AG04450 (cell line): ENCODE measurements around the gene WDTC1. TPM values are rescaled to one million over a fixed set of nuclear protein-coding genes. Genes with fewer than 3 reads are reported as not detected.

Experiments used
- CTCF ChIA-PET: fragments of 300-600, 350-600 bp; formaldehyde crosslinking; extraction: SDS; loops from one replicate; lab custom pipeline; 2022; ENCODE audit warnings: antibody characterized with exemption, inconsistent platforms; lab: Charles Lee
- POLR2A ChIA-PET: fragments of 350-600 bp; formaldehyde crosslinking; extraction: SDS; loops from one replicate; lab custom pipeline; 2021; ENCODE audit warnings: antibody characterized with exemption, inconsistent platforms; lab: Yijun Ruan, JAX
- DNase-seq: peaks from one replicate; pipeline ENCODE4 v3.0.0-alpha.2; 2011; ENCODE audit warnings: low read depth, low spot score
- H3K27ac ChIP-seq: one replicate; pipeline ENCODE4 v1.5.1; 2012; ENCODE audit warnings: low read depth, low read length, control low read depth
- H3K27me3 ChIP-seq: one replicate; pipeline ENCODE4 v1.6.0; 2012; ENCODE audit warnings: low read length; ENCODE audit not compliant: control insufficient read depth, insufficient read depth
- H3K4me3 ChIP-seq: 2 replicates; pipeline ENCODE4 v1.5.1; 2011; ENCODE audit warnings: mild to moderate bottlenecking, low read depth, low read length, control low read depth
- H3K9me3 ChIP-seq: 2 replicates; pipeline ENCODE4 v1.5.1; 2012; ENCODE audit warnings: low read length; ENCODE audit not compliant: control insufficient read depth, insufficient read depth
- CTCF ChIP-seq: IDR thresholded peaks from 2 replicates; pipeline ENCODE4 v1.5.1; 2011; ENCODE audit warnings: low read depth, low read length, control low read depth, inconsistent platforms
- polyA plus RNA-seq: library from polyadenylated mRNA; depleted of rRNA; stranded (reverse); fragments of >200 nt; gene quantifications from 2 replicates; pipeline ENCODE4 v1.2.3, GENCODE V29; 2011

Gene WDTC1
- polyA plus RNA-seq, 1 experiment: 7.1 TPM

GRCh38 chr1:27302612-27303011 is 68.2 kb downstream of the WDTC1 start:
- ChIA-PET POLR2A (interaction anchor here (1.2 kb wide), 1 partner anchor 55 kb away, joined by 3 read pairs; no protein-coding TSS in a partner anchor), CTCF (interaction anchor here (1.4 to 10.3 kb wide), 7 partner anchors 30 to 304 kb away, joined by 4 to 168 read pairs (median 75); partner anchors contain the start of genes AHDC1, GPR3 and MAP3K6)
- Histone ChIP-seq H3K9me3 (no peaks in the 10 kb centered on the region), H3K4me3 (no peak overlapping the region), H3K27ac (no peak overlapping the region), H3K27me3 (no peaks in the 10 kb centered on the region)
- no peak for TF ChIP-seq CTCF
- DNase-seq: no peak

GRCh38 chr1:27303509-27303908 is 69.1 kb downstream of the WDTC1 start:
- CTCF ChIA-PET: interaction anchor here (0.6 to 10.3 kb wide), 5 partner anchors 13 to 303 kb away, joined by 5 to 168 read pairs (median 80); partner anchors contain the start of genes AHDC1, GPR3 and MAP3K6

GRCh38 chr1:27306071-27306470 is 71.6 kb downstream of the WDTC1 start:
- H3K4me3 ChIP-seq: no peak overlapping the region
- no peak overlapping the region for H3K27ac ChIP-seq
- no peak for DNase-seq
- TF ChIP-seq CTCF: no peak
- H3K27me3 ChIP-seq: no peaks in the 10 kb centered on the region
- no peaks in the 10 kb centered on the region for H3K9me3 ChIP-seq
- POLR2A ChIA-PET: no interaction called here
- CTCF ChIA-PET: interaction anchor here (0.9 to 1.1 kb wide), 2 partner anchors 26 to 60 kb away, joined by 4 to 7 read pairs; no protein-coding TSS in a partner anchor

More at GRCh38 chr1:27303509-27303908, 69.1 kb downstream of the WDTC1 start:
- TF ChIP-seq CTCF: no peak
- DNase-seq: no peak
- Histone ChIP-seq H3K27me3 (no peaks in the 10 kb centered on the region), H3K9me3 (no peaks in the 10 kb centered on the region), H3K4me3 (no peak overlapping the region), H3K27ac (no peak overlapping the region)
- POLR2A ChIA-PET: no interaction called here

GRCh38 chr1:27306892-27307761 is 72.7 kb downstream of the WDTC1 start:
- Histone ChIP-seq H3K27me3 (no peaks in the 10 kb centered on the region), H3K27ac (no peak overlapping the region), H3K4me3 (no peak overlapping the region), H3K9me3 (no peaks in the 10 kb centered on the region)
- TF ChIP-seq CTCF: 0 out of 2 replicates have a peak, but pooled peaks have one; percentile 3
- ChIA-PET POLR2A (no interaction called here), CTCF (interaction anchor here (0.6 to 4.4 kb wide), 5 partner anchors 10 to 355 kb away, joined by 3 to 21 read pairs (median 4); no protein-coding TSS in a partner anchor)
- no peak for DNase-seq
